GM18511 (cell line): ENCODE results near the gene ST8SIA3.

Experiments used
- ATAC-seq: cut with Tn5 transposase; IDR thresholded peaks from one replicate; pipeline ENCODE4 v1.9.1; 2021; ENCODE audit warnings: mild to moderate bottlenecking, moderate library complexity; ENCODE audit not compliant: unreplicated experiment

The ST8SIA3 gene, protein sequence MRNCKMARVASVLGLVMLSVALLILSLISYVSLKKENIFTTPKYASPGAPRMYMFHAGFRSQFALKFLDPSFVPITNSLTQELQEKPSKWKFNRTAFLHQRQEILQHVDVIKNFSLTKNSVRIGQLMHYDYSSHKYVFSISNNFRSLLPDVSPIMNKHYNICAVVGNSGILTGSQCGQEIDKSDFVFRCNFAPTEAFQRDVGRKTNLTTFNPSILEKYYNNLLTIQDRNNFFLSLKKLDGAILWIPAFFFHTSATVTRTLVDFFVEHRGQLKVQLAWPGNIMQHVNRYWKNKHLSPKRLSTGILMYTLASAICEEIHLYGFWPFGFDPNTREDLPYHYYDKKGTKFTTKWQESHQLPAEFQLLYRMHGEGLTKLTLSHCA

DNA sequence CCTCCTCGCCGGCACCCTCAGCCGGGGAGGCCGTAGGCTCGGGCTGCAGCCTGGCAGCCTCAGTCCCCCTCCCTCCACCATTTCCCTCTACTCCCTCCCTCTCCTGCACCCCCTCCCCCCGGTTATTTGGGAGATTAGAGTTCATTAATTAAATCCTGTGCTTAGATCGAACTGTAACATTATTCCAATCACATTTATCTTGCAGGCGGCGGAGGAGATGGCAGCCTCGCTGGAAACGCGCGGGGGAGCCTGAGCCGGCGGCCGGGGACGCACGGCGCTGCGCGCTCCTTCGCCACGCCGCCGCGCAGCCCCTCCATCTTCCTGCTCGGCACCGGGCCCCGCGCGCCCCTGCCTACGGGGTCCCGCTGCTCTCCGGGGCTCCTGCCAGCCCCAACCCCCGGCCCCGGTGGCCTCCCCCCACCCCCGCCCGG, at the start of gene ST8SIA3:
Gene ST8SIA3 (plus strand): TSS at position 287 of the 431 bp plus-strand sequence. CDS start 290 bp downstream, outside the sequence.
- ATAC-seq, result no peak

DNA sequence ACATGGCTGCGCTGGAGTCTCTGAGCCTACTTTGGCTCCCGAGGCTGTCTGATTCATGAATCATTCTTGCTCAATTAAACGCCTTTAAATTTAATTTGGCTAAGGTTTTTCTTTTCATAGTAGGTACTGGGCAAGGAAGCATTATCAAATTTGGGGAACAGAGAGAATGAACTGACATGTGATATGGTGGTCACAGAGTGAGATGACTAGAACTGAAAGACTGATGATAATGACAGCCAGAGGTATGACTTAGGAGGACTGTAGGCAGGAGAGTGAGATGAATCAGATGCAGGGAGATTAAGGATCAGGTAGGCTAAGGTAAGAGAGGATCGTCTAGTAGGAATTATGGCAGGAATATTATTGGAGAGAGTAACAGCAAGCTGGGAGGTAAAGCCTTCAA, 40.9 kb upstream of the ST8SIA3 start:
- no peak for ATAC-seq

DNA sequence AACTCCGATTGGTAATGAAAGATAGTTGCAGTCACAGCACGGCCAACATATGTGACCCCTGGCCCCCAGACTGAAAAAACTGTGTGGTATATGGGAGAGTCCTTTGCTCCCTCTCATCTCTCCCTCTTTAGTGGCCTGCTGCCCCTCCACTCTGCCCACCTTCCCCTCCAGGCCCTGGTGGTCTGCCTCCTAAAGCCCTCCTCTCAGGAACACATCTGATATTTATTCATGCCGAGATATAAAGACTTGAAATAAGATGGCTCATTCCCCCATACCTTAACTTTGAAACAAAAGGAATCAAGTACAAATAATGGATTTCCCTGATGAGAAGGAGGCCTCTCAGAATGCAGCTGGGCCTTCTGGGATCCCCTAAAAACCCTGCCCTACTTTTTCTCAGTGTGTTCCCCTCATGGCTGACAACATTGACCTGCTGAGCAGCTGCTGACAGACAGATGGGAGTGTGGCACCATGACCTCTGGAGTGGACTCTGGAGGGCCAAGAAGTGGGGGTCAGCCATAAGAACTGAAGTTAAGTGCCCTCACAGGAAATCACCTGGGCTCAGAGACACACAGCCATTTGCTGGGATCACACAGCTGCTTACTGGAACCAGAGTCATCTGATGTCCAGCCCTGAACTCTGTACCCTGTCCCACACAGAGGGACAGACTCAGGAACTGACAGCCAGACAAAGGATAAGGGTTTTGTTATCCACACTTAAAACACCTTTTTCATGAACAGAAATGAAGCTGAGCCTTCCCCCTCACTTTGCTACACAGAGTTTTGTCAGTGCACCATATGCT, 39.8 kb upstream of the ST8SIA3 start:
- no peak for ATAC-seq

DNA sequence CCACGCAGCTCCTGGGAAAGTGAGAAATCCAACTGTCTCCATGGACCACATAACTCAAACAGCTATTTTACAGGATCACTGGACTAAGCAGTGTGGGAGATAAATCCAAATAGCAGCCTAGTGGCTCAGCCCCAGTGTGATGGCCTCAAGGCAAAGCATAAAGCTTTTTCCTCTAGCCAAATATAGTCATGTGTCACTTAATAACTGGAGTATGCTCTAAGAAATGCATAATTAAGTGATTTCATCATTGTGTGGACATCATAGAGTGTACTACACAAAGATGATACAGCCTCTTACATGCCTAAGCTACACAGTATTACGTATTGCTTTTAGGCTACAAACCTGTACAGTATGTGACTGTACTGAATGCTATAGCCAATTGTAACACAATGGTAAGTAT, 31.8 kb upstream of the ST8SIA3 start:
- no peak for ATAC-seq

DNA sequence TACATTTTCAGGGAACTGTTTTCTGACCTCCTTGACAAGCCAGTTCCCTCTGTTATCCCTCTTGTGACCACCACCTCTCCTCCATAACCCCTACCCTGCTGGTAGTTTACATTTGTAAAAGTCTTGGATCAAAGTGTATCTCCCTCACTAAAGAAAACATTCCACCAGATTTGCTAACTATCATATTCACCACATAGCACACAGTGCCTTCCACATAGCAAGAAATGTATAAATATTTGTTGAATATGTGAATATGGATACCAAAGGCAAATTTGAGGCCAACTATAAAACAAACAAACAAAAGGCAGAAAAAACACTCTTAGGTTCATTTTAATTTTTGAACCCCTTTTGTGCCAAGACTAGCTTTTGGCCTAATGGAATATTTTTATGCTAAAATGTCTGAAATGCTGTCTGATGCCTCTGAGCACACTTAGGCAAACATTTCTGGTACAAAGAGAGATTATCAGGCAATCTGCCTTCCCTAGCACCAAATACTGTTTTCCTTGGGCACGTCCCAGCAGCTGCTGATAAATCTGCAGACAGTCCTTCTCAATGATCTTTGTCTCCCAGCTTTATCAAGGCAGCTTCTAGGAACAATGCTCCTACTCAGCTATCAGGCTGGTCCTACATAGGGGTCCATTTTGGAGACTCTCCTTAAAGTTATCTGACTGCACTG, 26.7 kb upstream of the ST8SIA3 start:
- no peak for ATAC-seq

DNA sequence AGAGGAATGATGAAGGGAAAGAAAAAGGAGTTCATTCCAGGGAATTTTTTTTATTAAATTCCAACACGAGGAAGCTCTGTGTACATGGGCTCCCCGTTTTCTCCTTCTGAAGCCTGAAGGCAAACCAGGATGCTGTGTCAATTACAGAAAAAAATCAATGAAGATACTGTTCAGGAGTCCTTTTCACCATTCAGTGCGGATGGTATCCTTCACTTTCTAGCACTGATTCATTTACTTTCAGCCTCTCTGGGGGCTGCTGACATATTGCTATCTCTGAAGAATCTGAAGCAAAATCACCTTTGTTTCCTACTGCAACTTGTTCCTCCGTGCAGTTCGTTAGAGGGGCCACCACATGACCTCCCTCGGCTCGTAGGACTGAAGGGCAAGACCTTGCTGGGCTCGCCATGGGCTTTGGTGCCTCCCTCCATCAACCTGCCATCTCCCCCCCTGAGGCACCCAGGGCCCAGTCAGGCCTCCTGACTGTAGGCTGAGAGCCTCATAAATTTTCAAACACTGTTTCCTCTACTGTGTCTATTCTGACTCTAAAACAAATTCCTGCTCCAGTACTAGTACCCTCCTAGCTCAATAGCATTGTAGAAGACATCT, 25.5 kb upstream of the ST8SIA3 start:
- no peak for ATAC-seq

DNA sequence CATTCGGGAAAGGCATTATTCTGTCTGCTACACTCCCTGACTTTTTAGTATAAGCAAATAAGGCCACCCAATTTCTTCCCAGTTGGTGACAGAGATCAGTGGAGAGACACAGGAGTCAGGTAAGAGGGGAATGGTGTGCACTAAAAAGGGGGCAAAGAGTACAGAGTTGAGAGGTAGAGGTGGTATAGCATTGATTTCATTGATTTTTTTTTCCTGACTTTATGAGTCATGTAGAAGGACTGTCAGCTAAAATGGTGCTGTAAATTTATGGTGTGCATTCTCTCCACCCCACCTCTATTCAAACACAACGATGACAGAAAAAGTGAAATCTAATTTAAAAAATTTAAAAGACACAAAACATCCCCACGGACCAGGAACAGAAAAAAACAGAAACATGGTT, 23.7 kb upstream of the ST8SIA3 start:
- no peak for ATAC-seq

DNA sequence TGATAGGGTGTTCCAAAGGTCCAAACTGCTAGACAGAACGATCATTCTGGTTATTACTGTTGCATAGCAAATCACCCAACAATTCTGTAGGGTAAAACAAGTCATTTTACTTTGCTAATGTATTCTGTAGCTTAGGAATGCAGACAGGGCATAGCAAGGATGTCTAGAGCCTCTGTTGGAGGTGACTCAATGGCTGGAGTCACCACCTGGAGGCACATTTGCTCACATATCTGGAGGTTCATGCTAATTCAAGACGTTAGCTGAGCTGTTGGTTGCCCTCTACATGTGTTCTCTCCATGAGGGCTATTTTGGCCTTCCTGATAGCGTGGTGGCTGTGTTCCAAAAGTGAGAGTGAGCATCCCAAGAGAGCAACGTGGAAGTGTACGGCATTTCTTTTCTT, 22.5 kb upstream of the ST8SIA3 start:
- ATAC-seq, result no peak

DNA sequence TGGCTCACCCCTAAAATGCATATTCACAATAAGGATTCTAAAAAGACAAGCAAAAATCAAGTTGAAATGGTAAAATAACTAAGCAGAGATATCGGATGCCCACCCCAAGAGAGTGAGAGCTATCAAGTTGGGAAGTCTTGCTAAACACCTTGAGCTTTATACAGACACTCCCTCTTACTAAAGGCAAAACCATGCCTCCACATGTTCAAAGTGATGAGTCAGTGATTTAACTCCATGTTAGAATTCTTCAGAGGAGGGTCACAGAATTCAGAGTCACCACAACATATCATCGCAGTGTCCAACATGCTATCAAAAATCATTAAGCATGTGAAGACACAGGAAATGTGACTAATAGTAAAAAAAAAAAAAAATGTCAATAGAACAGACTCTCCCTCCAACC, 20.6 kb upstream of the ST8SIA3 start:
- ATAC-seq, result no peak

DNA sequence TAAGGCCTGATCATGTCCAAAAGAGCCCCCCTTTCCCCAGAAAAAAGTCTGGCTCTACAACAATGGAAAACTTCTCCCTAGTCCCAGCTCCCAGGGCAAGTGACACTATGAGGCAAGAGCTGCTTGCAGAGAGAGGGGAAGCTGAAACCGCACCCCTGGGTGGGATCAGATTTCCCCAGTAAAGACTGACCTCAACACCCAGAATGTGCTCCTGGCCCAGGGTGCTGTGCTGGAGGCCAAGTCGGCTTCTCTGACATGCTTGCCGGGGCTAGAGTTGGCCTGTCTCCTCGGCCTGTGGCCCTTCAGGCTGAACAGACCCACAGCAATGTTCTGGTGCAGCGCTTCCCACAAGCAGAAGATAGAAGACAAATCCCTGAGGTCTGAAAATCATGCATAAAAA, 18.4 kb upstream of the ST8SIA3 start:
- ATAC-seq, result no peak

DNA sequence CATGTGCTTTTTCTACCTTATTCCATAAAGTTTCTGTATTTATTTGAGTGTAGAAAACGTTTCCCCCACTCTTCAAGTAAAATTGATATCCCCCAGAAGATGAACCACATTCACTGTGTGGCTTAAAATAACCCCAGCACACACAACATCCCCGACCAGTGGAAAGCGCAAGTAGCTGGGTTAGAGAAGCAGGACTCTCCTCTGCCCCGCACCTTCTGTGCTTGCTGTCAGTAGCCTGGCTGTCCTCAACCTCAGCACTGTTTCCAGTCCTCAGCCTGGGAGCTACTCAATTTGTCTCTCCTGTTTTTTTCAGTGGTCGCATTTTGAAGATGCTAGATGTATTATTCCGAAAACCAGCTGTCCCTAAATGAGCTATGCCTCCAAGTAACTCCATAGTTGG, 18.0 kb upstream of the ST8SIA3 start:
- no peak for ATAC-seq

DNA sequence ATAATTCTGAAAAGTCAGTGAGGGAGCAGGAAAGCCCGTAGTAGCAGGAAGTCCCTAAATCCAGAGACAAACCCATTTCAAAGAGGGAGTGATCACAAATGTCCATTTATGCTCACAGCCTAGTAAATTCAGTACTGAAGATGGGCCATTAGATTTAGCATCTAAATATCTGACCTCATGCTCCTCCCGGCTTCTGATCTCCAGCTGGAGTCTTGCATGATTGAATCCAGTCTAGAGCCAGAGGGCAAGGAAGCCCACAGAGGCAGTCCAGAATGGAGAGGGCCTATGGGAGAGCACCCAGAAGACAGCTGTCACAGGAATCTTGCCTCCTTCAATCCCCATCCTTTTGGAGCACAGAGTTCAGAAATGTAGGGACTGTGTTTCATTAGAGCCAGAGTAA, 16.0 kb upstream of the ST8SIA3 start:
- no peak for ATAC-seq

DNA sequence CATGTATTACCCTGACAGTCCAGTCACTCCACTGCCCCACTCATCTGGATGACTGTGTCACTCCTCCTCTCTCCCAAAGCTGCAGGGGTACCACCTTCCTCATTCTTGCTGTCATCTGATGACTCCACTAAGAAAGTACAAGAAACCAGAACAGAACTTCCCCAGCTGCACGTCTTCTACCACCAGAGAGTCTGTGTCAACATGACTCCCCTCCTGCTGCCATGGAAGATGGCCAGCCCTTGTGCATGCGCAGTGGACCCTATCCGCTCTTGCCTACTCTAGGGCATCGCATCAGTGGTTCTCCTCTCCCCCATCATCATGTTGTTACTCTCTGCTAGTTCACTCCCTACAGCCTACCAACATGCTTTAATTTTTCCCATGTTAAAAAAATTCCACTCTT, 14.5 kb upstream of the ST8SIA3 start:
- ATAC-seq, result no peak

DNA sequence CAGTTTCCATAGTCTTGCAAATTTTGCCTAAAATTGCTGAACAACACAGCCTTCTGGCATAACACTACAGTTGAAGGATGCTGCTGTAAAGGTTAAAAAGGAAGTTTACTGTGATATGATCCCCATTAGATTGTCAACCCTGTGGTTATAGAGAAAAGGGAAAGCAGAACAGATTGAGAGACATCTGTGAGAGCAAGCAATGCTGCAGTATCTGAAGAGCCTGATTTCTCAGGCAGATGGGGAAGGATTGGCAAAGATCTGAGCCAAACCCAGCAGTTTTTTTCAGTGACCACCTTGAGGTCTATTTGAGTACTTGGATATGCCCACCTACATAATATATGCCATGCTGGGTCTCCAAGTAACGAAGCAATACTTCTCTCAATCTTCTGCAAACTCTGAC, 8.5 kb upstream of the ST8SIA3 start:
- ATAC-seq, result no peak

DNA sequence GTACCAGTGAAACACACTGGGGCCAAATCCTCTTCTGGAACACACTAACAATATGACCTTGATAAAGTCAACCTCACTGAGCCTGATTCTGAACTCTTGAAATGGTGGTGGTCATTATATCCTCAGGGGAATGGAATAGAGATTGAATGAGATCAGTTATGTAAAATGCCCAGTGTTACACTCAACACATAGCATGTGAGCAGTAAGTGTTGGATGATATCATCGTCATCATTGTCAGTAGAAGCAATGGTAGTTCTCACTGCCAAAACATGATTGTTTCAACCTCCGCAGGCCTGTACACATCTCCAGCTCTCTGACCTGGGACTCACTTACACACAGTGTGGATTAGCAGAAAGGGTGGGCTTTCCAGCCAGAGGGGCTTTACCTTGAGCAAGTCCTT, 5.5 kb upstream of the ST8SIA3 start:
- no peak for ATAC-seq

DNA sequence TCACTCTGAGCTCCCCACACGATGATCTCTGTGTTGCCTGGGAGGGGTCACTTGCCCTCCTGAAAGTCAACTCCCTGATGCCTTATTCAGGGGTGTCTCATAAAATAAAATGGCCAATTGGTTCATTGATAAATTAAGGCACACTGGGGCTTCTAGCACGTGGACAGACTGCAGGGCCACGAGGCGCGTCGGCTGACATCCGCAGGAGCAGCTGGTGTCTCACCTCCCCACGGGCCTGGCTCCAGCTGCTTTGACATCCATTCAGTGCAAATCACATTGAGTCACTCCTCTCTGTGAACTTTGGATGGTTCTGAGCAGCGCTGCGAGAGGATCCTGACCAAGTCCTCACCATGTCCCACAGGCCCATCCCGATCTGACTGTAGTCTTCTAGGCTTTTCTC, 4.6 kb upstream of the ST8SIA3 start:
- ATAC-seq, result no peak

DNA sequence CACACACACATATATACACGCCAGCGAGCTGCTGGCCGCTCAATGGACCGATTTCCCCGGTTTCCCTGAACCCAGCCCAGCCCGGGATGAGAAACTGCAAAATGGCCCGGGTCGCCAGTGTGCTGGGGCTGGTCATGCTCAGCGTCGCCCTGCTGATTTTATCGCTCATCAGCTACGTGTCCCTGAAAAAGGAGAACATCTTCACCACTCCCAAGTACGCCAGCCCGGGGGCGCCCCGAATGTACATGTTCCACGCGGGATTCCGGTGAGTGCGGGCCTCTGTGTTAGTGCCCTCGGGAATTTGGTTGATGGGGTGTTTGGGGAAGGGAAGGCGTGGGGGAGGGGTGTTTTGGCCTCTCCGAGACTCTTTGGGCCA, 392 bp downstream of the ST8SIA3 start:
- no peak for ATAC-seq

DNA sequence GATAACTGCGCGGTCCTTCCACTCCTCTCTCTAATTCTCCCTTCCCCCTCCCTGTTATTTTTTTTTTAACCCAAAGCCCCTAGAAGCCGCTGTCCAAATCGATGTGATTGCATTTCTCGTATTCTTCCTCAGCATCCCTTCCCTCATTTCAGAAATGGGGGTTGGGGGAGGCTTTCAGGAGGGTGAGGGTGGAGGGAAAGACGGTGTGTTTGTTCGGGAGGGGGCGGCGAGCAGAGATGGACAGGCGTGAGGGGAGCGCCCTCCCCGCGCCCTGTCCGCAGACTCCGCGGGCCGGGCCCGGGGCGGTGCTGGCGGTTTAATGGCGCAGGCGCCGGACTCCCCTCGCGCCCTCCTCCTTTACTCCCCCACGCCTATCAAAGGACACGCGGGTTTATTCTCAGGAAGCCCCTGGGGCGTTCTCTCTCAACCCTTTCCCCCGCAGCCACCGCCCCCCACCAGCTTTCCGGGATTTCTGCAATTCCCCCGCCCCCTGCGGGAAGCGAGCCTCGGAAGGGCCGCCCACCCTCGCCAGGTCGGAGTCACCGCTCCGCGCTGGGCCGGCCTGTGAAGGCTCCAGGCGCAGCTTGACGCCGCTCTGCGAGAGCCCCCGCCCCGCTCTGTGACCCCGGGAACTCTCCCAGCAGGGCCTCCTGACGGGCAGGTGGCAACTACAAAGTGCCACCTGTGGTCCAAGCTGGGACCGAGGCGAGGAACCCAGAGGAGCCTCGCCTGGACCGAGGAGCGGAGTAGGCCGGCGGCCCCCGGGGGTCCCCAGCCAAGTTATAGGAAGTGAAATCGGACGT, 981 bp downstream of the ST8SIA3 start:
- ATAC-seq, result no peak

DNA sequence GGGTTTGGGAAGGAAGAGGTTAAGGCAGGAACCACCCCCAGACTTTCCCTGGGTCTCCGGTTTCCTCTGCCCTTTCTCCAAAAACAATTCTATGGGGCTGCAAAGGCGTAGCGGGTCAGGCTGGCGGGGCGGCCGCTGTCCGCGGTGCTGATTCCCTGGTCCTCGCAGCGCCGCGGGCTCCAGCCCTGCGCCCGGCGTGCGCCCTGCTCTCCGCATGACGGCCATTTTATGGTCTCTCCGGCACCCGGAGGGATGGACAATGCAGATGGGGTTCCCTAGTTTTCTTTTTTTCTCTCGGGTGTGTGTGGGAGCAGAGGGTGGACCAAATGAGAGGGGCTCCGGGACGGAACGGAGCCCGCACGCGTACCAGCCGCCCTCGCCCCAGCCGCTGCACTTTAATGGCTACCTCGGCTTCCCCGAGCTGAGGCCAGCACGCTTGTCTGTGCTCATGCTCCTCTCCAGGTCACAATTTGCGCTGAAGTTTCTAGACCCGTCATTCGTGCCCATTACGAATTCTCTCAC, 1.6 kb downstream of the ST8SIA3 start:
- ATAC-seq, result no peak

DNA sequence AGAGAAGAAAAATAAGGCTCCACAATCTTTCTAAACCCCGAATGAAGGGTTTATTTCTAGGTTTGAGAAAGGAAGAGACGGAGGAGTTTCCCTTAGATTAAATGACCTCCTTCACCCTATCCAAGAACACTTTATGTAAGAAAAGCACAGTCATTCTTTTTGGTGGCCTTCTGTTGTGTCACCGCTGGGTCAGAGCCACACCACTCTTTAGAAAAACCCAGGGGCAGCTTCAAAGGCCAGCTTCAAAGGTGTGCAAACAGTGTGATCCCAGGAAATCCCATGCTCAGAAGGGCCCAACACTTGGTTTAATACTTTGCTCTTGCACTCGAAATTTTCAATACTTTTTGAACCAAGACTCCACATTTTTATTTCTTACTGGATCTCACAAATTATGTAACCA, 7.1 kb downstream of the ST8SIA3 start:
- no peak for ATAC-seq
